GM19025 (cell line): ENCODE data around the gene TWF2.

Experiments used
- ATAC-seq: cut with Tn5 transposase; IDR thresholded peaks from one replicate; pipeline ENCODE4 v1.9.1; 2021; ENCODE audit warnings: mild to moderate bottlenecking, low read depth, moderate library complexity; ENCODE audit not compliant: unreplicated experiment

TWF2 gene

GRCh38 chr3:52188556-52188955 is 50.4 kb downstream of the TWF2 start:
- no peak for ATAC-seq

DNA sequence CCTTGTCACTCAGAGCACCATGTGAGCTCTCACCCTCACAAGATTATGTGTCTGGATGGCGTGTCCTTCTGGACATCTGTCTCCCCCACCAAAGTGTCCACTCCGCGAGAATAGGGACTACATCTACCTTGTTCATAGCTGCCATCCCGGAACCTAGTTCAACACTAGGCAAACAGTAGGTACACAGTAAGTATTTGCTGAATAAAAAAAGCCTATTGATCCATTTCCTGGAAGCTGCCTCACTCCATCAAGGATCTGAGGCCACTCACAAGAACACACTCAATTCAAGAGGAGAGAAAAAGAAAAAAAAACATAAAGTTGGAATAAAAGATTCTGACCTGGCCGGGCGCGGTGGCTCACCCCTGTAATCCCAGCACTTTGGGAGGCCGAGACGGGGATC is 52.2 kb downstream of the TWF2 start:
- ATAC-seq = no peak

DNA sequence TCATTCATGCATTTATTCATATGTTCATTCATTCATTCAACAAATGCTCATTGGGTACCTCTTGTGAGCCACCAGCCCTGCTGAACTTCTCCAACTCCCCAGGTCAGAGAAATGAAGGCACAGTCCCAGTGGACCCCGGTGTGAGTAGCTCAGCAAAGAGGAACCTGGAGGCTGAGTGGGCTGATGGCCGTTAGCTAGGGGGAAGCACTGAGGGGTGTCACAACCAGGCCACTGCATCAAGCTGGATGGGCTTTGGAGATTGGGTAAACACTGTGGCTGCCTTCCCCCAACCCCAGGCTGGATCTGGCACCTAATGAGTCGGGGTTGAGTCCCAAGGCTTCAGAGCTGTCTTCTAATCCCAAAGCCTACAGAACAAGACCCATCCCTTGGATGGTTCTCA is 53.1 kb downstream of the TWF2 start:
- no peak for ATAC-seq

- no peak for ATAC-seq
Measured at GRCh38 chr3:52185311-52185710, 53.6 kb downstream of the TWF2 start.

DNA sequence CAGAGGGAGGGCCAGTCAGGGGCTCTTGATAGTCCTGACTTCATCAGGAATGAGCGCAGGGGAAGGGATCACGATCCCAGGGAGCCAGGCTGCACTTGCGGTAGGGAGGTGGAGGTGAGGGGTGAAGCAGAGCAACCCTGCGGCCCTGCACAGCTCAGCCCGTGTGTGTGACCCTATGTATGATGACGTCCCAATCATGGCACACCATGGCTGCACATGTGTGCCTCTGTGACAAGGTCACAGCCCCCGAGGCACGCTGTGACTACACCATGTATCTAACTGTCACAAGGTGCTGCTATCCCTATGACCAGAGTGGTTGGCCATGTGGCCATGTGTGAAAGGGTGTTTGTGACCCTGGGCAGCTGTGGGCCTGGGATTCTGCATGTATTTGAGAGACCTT is 54.3 kb downstream of the TWF2 start:
- no peak for ATAC-seq

DNA sequence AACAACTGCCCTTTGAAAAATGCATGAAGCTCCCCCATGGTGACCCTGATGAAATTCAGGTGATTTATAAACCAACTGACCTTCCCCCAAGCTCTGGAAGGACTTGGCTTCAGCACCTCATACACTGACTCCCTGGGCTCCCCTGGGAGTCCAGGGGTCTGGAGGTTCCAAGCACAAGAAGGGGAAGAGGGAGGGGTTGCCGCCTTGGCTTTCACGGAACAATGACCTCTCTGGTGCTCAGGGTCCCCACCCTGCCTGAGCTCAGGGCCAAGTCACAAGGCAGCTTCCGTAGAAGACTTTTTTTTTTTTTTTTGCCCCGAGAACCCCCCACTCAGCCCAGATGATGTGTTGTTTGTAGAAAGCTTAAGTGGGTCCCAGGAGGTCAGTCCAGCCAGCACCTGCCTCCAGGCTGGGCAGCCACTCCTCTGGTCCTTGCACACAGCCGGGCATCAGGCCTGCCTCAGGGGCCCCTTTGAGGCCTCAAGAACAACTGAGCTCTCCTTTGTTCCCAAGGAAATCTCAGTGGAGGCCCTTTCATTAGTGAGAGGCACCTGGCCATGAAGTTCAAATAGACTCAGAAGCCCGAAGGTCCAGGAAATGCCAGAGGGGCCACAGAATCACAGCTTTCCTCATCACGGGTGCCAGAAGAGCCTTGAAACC is 55.0 kb downstream of the TWF2 start:
- no peak for ATAC-seq

- ATAC-seq = no peak
Measured at GRCh38 chr3:52182691-52183090, 56.3 kb downstream of the TWF2 start.

GRCh38 chr3:52182196-52182595 is 56.8 kb downstream of the TWF2 start:
- no peak for ATAC-seq

- no peak for ATAC-seq
Measured at GRCh38 chr3:52181543-52181942, 57.4 kb downstream of the TWF2 start.
